ENCODE results near the gene MORC1.

MORC1 gene

GRCh38 chr3:108953210-108953609 is 164.7 kb downstream of the MORC1 start:
- H3K27ac ChIP-seq (ENCODE audit: insufficient read depth, low read depth, low read length, poor library complexity, severe bottlenecking): no peak overlapping the region
- H3K27me3 ChIP-seq (ENCODE audit: control insufficient read depth, insufficient read depth, low read length, poor library complexity, severe bottlenecking): no peaks in the 10 kb centered on the region
- no peaks in the 10 kb centered on the region for H3K9me3 ChIP-seq (ENCODE audit: control insufficient read depth, low read length)
- H3K4me3 ChIP-seq (ENCODE audit: insufficient read depth, low read depth, low read length): no peak overlapping the region
- H3K36me3 ChIP-seq (ENCODE audit: control insufficient read depth, insufficient read depth, low read length): no peaks in the 10 kb centered on the region
- 93 to 95% methylated on average over 2 to 3 of the region's 4 CpGs for WGBS, 2 experiments
- H3K4me1 ChIP-seq (ENCODE audit: control insufficient read depth, insufficient read depth, low read length): no peaks in the 10 kb centered on the region

DNA sequence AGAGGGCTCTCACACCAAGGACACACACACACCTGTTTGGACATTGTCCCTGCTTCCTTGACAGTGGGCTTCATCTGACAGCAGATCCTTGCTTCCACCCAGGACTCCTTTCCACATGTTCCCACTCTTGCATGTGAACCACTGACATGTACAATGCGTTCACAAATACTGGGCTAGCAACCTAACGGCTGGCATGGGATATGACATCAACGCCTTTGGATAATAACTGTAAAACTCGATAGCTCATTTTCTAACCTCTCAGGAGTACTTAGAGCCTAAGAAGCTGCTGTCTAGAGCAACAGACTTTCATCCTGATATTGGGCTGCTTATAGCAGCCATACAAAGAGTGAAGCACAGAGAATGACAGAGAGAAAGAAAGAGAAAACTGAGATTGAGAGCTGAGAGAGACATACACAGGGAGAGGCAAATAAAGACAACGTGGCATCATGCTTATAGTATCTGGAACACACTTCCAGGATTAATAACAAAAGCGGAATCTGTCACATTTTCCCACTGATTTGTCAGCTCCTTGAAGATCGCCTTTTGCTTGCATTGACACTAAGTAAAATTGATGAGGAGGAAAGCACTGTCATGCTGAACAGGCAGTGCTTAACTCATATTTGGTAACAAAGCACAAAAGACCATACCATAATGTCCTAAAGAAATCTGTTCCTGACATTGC is 166.0 kb downstream of the MORC1 start:
- Histone ChIP-seq H3K4me1 (ENCODE audit: control insufficient read depth, insufficient read depth, low read length) (no peaks in the 10 kb centered on the region), H3K36me3 (ENCODE audit: control insufficient read depth, insufficient read depth, low read length) (no peaks in the 10 kb centered on the region), H3K4me3 (ENCODE audit: insufficient read depth, low read depth, low read length) (no peak overlapping the region), H3K9me3 (ENCODE audit: control insufficient read depth, low read length) (no peaks in the 10 kb centered on the region), H3K27me3 (ENCODE audit: control insufficient read depth, insufficient read depth, low read length, poor library complexity, severe bottlenecking) (no peaks in the 10 kb centered on the region), H3K27ac (ENCODE audit: insufficient read depth, low read depth, low read length, poor library complexity, severe bottlenecking) (no peak overlapping the region)
- 88 to 91% methylated on average over 7 of the region's 7 CpGs for WGBS, 2 experiments

DNA sequence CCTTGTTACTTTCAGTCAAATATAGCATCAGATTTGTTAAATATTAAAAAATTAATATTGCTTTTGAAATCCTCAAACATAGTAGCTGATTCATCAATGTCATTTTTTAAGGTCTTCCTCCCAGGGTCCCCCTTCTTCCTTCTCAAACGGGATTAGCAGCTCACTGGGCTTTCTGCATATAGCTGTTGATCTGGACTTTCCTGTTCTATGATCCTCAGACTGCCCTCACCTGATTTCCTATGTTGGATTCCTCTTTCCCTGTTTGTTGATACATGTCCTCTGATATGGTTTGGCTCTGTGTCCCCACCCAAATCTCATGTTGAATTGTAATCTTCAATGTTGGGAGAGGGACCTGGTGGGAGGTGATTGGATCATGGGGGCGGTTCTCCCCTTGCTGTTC is 170.1 kb downstream of the MORC1 start:
- Histone ChIP-seq H3K4me1 (ENCODE audit: control insufficient read depth, insufficient read depth, low read length) (no peaks in the 10 kb centered on the region), H3K4me3 (ENCODE audit: insufficient read depth, low read depth, low read length) (no peak overlapping the region), H3K27ac (ENCODE audit: insufficient read depth, low read depth, low read length, poor library complexity, severe bottlenecking) (no peak overlapping the region), H3K27me3 (ENCODE audit: control insufficient read depth, insufficient read depth, low read length, poor library complexity, severe bottlenecking) (no peaks in the 10 kb centered on the region), H3K36me3 (ENCODE audit: control insufficient read depth, insufficient read depth, low read length) (no peaks in the 10 kb centered on the region), H3K9me3 (ENCODE audit: control insufficient read depth, low read length) (no peaks in the 10 kb centered on the region)
- WGBS, 2 experiments: 90 to 93% methylated on average over 2 of the region's 2 CpGs

DNA sequence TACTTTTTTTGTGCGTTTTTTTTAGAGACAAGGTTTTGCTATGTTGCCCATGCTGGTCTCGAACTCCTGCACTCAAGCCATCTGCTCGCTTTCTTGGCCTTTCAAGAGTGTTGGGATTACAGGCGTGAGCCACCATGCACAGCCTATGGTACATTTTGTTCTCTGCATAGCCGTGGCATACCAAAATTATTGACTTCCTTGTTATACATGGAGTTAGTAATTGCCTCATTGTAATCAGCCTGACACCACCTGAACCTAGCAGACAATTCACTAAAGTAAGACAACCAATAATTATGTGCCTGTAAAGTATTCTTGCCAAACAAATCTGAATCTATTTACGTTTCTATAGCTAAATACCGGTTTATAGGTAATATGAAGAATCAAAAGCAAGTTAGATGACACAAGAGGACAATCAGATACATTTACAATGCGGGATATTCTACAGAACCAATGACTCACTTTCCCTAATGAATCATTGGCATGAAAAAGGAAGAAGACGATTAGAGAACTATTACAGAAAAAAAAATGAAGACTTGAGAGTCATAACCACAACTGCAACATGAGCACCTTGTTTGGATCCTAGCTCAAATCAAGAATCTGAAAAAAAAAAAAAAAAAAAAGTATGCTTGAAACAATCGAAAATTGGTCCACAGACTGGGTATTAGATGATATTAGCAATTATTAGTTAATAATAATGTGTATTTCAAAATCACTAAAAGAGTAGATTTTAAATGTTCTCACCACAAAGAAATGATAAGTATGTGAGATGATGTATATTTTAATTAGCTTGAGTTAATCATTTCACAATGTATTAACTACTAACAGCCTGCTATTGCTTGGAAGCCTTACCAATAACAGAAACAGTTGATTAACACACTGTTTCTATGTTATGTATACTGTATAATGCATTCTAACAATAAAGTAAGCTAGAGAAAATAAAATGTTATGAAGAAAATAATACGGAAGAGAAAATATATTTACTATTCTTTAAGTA is 171.3 kb downstream of the MORC1 start:
- Histone ChIP-seq H3K36me3 (ENCODE audit: control insufficient read depth, insufficient read depth, low read length) (no peaks in the 10 kb centered on the region), H3K27me3 (ENCODE audit: control insufficient read depth, insufficient read depth, low read length, poor library complexity, severe bottlenecking) (no peaks in the 10 kb centered on the region), H3K9me3 (ENCODE audit: control insufficient read depth, low read length) (no peaks in the 10 kb centered on the region), H3K27ac (ENCODE audit: insufficient read depth, low read depth, low read length, poor library complexity, severe bottlenecking) (no peak overlapping the region), H3K4me1 (ENCODE audit: control insufficient read depth, insufficient read depth, low read length) (no peaks in the 10 kb centered on the region), H3K4me3 (ENCODE audit: insufficient read depth, low read depth, low read length) (no peak overlapping the region)
- WGBS, 2 experiments: 91 to 96% methylated on average over 6 to 8 of the region's 11 CpGs

DNA sequence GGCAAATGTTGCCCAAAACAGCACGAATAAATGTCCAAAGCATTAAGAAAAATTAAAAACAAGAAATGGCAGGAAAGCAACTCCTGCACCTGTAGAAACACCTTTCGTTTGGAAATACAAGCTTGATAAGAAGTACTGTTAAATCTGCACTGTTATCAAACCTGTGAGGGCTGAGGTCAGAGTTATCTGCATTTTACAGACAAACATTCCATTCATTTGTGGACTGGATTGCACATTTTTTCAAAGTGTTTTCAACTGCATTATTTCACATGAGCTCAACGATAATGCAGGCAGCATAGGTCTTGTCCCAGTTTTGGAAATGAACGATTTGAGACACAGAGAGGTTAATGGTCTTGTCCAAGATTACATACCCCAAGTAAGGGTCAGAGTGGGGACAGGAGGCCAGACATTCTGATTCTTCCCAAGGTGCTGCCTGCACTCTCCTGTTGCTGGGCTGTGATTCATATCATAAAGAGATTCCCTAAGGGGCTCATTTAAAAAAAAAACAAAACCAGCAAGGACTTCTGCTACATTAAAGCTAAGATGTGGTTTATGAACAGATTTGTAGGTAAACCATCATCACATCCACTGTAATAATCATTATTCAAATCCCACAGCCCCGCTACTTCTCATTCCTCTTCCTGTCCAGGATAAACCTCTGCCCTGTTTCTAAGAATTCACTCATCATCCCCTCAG is 177.2 kb downstream of the MORC1 start:
- Histone ChIP-seq H3K36me3 (ENCODE audit: control insufficient read depth, insufficient read depth, low read length) (no peaks in the 10 kb centered on the region), H3K4me3 (ENCODE audit: insufficient read depth, low read depth, low read length) (no peak overlapping the region), H3K4me1 (ENCODE audit: control insufficient read depth, insufficient read depth, low read length) (no peaks in the 10 kb centered on the region), H3K27me3 (ENCODE audit: control insufficient read depth, insufficient read depth, low read length, poor library complexity, severe bottlenecking) (no peaks in the 10 kb centered on the region), H3K9me3 (ENCODE audit: control insufficient read depth, low read length) (no peaks in the 10 kb centered on the region), H3K27ac (ENCODE audit: insufficient read depth, low read depth, low read length, poor library complexity, severe bottlenecking) (no peak overlapping the region)
- WGBS, 2 experiments: 88 to 92% methylated on average over 5 of the region's 5 CpGs

DNA sequence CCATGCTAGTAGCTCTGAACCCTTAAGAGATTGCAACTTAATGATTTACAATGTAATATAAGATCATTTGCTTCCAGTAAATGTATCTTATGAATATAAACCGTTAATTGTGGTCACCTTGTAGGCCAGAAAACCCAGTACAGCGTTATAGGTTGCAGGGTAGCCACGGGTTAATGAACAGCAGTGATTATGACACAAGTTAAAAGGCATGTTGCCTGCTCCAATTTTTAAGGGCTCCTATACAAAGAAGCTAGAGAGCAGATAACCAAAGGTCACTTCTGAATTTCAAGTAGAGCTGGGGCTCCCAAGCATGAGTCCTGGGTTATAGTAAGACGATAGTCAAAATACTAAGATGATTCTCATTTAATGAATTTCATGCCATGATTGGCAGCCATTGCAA is 177.8 kb downstream of the MORC1 start:
- Histone ChIP-seq H3K4me1 (ENCODE audit: control insufficient read depth, insufficient read depth, low read length) (no peaks in the 10 kb centered on the region), H3K36me3 (ENCODE audit: control insufficient read depth, insufficient read depth, low read length) (no peaks in the 10 kb centered on the region), H3K9me3 (ENCODE audit: control insufficient read depth, low read length) (no peaks in the 10 kb centered on the region), H3K4me3 (ENCODE audit: insufficient read depth, low read depth, low read length) (no peak overlapping the region), H3K27ac (ENCODE audit: insufficient read depth, low read depth, low read length, poor library complexity, severe bottlenecking) (no peak overlapping the region), H3K27me3 (ENCODE audit: control insufficient read depth, insufficient read depth, low read length, poor library complexity, severe bottlenecking) (no peaks in the 10 kb centered on the region)
- WGBS, 2 experiments: 80 to 84% methylated on average over 4 of the region's 4 CpGs

- WGBS, 2 experiments: 81 to 86% methylated on average over 6 to 7 of the region's 8 CpGs
- Histone ChIP-seq H3K4me3 (ENCODE audit: insufficient read depth, low read depth, low read length) (no peak overlapping the region), H3K36me3 (ENCODE audit: control insufficient read depth, insufficient read depth, low read length) (no peaks in the 10 kb centered on the region)
Measured at GRCh38 chr3:108936924-108937689, 180.8 kb downstream of the MORC1 start.

DNA sequence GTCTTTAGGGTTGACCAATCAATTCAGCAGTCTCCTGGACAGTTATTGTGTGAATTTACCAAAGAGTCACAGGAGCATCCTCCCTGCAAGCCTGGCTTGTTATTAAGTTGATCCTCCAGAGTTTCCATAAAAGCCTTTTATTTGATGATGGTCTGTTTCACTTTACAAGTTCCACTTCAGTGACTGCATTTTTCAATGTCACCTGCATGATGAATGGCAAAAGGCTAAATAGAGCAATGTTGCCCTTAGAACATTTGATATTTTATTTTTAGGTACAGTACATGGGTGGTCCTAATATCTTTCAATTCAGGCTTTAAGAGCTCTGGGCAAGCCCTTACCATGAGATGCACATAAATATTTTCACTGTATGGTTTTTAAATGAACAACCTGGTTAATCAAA is 186.9 kb downstream of the MORC1 start:
- Histone ChIP-seq H3K4me1 (ENCODE audit: control insufficient read depth, insufficient read depth, low read length) (no peaks in the 10 kb centered on the region), H3K36me3 (ENCODE audit: control insufficient read depth, insufficient read depth, low read length) (no peaks in the 10 kb centered on the region), H3K27ac (ENCODE audit: insufficient read depth, low read depth, low read length, poor library complexity, severe bottlenecking) (no peak overlapping the region), H3K9me3 (ENCODE audit: control insufficient read depth, low read length) (no peaks in the 10 kb centered on the region), H3K4me3 (ENCODE audit: insufficient read depth, low read depth, low read length) (no peak overlapping the region), H3K27me3 (ENCODE audit: control insufficient read depth, insufficient read depth, low read length, poor library complexity, severe bottlenecking) (no peaks in the 10 kb centered on the region)

More at GRCh38 chr3:108936924-108937689, 180.8 kb downstream of the MORC1 start:
- Histone ChIP-seq H3K9me3 (ENCODE audit: control insufficient read depth, low read length) (no peaks in the 10 kb centered on the region), H3K4me1 (ENCODE audit: control insufficient read depth, insufficient read depth, low read length) (no peaks in the 10 kb centered on the region), H3K27me3 (ENCODE audit: control insufficient read depth, insufficient read depth, low read length, poor library complexity, severe bottlenecking) (no peaks in the 10 kb centered on the region), H3K27ac (ENCODE audit: insufficient read depth, low read depth, low read length, poor library complexity, severe bottlenecking) (no peak overlapping the region)

DNA sequence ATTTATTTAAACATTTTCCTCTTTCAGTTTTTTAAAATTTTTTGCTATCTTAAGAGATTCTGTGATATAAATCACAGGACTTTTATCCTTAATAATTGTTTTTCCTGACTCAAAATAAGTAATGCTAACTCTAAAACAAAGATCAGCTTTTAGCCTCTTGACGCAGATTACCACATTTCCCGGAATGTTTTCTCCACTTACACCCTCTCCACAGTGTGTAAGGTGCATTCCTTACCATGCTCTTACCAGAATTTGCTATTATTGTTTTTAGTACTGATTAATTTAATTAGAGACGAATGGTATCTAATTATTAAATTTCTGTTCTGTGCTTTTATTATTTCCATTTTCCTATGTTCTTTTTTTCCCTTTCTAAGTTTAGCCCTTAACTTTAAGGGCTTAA is 199.1 kb downstream of the MORC1 start:
- WGBS, 2 experiments: 96 to 100% methylated on average over 2 of the region's 3 CpGs
- Histone ChIP-seq H3K27ac (ENCODE audit: insufficient read depth, low read depth, low read length, poor library complexity, severe bottlenecking) (no peak overlapping the region), H3K4me1 (ENCODE audit: control insufficient read depth, insufficient read depth, low read length) (no peaks in the 10 kb centered on the region), H3K36me3 (ENCODE audit: control insufficient read depth, insufficient read depth, low read length) (no peaks in the 10 kb centered on the region), H3K27me3 (ENCODE audit: control insufficient read depth, insufficient read depth, low read length, poor library complexity, severe bottlenecking) (no peaks in the 10 kb centered on the region), H3K4me3 (ENCODE audit: insufficient read depth, low read depth, low read length) (no peak overlapping the region), H3K9me3 (ENCODE audit: control insufficient read depth, low read length) (no peaks in the 10 kb centered on the region)

Data from ectodermal cell (in vitro differentiated cells).